GM21423 (cell line): ENCODE data around the gene GPI.

Experiments
- ATAC-seq: cut with Tn5 transposase; IDR thresholded peaks from one replicate; pipeline ENCODE4 v1.9.1; 2021; ENCODE audit warnings: mild to moderate bottlenecking, moderate library complexity; ENCODE audit not compliant: unreplicated experiment

The GPI gene

DNA sequence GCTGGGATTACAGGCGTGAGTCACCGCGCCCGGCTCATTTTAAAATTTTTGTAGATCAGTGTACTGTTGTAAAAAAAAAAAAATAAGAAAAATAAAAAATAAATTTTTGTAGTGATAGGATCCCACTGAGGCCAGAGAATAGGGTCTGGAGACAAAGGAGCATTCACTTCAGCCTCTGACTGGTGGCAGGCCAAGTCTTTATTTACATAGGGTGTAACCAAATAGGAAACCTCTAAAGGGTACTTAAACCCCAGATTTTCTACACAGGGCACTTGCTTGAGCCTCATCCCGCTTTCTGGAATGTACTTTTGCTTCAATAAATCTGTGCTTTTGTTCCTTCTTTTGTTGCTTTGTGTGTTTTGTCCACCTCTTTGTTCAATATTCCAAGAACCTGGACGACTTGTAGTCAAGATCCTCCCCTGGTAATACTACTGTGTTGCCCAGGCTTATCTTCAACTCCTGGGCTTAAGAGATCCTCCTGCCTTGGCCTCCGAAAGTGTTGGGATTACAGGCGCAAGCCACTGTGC, 37.1 kb downstream of the GPI start:
- no peak for ATAC-seq

DNA sequence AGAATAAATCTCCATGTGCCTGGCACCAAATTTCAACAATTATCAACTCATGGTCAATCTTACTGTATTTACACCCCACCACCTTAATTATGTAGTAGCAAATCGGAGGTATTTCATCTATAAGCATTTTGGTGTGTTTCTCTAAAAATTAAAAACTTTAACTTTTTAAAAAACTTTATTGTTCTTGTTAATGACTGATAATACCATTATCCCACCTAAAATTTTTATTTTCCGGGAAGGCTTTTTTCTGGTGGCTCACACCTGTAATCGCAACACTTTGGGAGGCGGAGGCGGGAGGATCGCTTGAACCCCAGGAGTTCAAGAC, 38.8 kb downstream of the GPI start:
- ATAC-seq, result peak; percentile 6

DNA sequence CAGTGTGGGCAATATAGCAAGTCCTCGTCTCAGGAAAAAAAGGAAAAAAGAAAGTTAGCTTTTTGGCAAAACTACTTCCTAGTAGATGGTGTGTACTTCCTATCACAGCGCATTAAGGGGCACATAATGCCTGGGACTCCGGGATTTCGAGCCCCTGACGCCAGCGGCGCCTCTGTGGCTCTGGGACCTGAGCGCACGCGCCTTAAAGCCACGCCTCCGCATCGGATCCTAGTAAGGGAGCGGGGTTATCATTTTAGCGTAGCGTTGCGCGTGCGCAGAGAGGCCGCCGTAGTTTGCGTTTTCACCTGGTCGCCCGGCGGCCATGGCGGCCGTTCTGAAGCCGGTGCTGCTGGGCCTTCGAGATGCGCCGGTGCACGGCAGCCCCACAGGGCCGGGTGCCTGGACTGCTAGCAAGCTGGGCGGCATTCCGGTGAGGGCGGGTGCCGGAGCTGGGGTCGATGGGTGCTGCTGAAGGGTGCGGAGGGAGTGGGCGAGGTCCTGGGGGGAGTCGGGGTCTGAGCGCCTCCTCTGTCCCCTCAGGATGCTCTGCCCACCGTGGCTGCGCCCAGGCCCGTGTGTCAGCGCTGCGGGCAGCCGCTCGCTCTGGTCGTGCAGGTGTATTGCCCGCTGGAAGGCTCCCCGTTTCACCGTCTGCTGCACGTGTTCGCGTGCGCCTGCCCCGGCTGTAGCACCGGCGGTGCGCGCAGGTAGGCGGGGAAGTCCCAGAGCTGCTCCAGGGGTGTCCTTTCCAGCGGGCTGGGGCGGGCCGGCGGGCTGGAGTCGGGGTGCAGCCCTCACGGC, 39.3 kb downstream of the GPI start, which contains the start of gene PDCD2L:
Gene PDCD2L, plus strand, starts transcription at position 291 of the 801 bp plus-strand sequence. Its CDS starts 32 bp downstream, at position 323.
- ATAC-seq, result peak; percentile 86

DNA sequence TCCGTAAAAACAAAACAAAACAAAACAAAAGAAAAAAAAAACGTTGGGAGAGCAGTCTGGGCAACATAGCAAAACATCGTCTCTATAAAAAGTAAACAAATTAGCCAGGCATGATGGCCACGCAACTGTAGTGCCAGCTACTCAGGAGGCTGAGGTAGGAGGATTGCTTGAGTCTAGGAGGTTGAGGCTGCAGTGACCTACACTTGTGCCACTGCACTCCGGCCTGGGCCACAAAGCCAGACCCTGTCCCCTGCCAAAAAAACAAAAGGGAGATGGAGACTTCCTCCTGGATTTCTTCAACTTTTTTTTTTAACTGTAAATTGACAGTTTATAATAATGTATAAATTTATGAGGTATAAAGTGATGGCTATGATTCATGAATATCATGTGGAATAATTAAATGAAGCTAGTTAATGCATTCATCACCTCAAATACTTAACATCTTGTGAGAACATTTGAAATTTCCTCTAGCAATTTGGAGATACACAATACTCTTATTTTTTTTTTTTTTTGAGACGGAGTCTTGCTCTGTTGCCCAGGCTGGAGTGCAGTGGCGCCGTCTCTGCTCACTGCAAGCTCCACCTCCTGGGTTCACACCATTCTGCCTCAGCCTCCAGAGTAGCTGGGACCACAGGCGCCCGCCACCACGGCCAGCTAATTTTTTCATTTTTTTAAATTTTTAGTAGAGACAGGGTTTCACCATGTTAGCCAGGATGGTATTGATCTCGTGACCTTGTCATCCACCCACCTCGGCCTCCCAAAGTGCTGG, 41.1 kb downstream of the GPI start:
- ATAC-seq, result no peak

DNA sequence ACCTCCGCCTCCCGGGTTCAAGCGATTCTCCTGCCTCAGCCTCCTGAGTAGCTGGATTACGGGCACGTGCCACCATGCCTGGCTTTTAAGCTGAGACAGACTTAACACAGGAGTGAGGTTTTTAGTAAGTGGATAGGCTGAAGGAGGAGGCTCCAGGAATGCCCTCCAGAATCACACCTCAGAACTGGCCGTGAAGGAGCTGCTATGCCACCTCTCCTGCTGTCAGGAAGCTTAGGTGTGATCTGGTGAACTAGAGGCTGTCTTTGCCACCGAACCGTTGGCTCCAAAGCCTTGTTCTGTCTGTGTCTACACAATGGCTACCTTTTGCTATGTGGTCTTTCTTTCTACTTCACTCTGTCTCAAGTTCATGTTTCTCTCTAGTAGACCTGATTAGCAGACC, 43.4 kb downstream of the GPI start:
- ATAC-seq, result no peak

DNA sequence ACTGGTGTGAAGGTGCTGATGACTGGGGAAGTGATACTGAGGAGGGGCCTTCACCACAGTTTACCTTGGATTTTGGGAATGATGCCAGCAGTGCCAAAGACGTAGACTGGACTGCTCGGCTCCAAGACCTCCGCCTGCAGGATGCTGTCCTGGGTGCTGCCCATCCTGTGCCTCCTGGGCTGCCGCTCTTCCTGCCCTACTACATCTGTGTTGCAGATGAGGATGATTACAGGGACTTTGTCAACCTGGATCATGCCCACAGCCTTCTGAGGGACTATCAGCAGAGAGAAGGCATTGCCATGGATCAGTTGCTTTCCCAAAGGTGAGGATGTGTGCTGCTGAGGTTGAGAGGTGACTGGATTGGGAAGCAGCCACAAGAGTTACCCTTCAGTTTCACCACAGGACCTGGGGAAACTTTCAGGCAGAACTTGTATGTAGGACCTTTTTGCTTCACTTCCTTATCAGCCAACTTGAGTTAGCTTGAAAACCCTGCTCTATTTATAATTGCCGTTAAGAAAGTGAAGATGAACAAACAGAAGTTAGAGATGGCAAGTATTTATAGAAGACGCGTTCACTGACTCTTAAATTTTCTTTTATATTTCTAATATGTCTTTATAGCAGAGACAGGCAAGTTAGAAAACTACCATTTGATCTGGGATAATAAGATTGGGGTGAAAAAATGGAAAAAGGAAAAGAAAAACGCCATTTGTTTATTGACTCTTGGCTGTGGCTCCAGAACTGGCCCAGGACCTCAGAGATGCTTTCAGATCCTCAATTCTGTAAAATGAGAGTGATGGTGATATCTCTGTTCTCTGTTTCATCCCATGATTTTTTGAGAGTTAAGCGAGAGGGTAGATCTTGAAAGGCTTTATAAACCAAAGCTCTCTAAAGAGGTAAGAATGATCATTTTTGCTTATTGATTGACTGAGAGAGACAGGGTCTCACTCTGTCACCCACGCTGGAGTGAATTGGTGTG, 44.5 kb downstream of the GPI start:
- no peak for ATAC-seq

DNA sequence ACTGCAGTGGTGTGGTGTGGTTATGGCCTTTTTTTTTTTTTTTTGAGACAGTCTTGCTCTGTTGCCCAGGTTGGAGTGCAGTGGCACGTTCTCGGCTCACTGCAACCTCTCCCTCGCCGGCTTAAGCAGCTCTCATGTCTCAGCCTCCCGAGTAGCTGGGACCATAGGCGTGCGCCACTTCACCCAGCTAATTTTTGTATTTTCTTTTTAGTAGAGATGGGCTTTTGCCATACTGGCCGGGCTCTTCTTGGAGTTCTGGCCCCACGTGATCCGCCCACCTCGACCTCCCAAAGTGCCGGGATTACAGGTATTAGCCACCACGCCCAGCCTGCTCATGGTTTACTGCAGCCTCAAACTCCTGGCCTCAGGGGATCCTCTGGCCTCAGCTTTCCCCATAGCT, 46.2 kb downstream of the GPI start:
- ATAC-seq, result no peak

DNA sequence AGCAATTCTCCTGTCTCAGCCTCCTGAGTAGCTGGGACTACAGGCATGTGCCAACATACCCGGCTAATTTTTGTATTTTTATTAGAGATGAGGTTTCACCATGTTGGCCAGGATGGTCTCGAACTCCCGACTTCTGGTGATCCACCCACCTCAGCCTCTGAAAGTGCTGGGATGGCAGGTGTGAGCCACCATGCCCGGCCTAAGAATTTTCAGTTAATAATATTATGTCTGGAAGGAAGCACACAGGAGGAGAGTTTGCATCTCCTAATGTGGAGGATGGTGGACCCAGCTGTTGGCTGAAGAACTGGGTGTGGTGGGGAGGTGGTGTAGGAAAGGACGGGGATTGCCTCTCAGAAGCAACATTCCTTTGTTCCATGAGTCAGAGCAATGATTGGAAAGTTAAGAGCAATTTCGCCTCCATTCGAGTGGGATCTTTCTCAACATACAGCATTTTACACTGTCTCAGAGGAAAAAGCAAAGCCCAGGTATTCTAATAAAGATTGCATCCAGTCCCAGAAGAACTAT, 51.1 kb downstream of the GPI start:
- ATAC-seq, result no peak

DNA sequence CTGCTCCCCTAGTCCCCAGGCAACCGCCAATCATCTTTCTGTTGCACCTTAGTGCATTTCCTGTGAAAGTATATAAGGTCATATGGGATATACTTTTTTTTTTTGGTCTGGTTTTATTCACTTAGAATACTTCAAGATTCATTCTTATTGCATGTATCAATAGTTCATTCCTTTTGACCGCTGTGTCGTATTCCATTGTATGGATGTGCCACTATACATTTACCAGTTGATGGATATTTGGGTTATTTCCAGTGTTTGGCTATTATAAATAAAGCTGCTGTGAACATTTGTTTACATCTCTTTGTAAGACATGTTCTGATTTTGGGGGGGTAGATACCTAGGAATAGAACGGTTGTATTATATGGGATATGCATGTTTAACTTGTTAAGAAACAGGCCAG, 53.3 kb downstream of the GPI start:
- no peak for ATAC-seq

DNA sequence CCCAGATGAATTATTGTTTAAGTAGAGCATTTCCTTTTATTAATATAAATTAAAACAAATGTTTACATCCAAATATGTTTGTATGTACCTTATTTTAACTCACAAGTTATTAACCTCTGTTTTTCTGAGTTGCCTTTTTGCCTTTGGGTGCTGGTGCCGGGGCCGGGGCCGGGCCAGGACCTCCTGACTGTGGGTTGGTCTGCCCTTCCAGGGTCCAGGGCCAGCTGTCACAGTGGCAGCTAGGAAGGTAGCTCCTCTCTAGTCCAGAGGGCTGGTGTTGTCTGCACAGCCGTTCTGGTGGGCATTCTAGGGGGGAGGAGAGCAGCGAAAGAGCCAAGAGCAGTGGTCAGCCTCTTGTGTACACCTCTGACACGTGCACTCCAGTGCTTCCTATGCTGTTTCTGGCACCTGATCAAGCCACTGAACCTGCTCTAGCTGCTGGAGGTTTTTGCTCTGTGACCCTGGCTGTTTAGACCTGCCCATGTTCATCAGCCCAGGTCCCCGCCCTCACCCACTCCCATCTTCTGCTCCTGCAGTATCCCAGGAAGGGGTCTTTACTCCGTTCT, 61.2 kb downstream of the GPI start:
- no peak for ATAC-seq

DNA sequence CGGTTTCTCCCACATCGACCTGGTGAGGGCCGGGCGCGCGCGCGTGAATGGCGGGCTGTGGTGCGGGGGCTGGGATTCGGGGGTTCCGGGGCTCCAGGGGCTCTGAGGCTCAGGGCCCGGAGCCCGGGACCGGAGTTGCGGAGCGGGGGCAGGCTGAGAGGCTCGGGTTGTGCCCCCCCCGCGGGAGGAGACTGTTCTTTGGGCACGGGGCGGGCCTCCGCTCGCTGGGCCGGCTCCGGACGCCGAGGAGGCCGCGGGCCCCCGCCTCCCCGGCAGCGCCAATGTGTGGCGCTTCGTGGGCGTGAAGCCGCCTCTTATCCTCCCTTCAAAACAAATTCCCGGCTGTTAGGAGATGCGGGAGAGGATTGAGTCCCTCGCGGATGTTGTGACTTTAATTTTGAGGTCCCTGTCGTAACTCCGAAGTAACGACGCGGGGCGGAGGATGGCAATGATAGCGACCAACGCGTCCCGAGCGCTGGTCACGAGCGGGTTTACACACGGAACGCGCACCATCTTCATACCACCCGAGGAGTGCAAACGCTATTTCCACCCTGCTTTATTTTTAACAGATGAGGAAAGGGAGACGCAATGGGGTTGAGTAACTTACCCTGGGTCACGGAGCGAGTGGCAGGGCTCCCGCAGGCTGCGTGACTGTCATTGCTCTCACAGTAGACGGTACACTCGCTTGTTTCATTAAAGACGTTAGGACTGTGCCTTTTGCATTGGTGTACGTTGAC, 63.7 kb downstream of the GPI start:
- peak; percentile 37 for ATAC-seq

DNA sequence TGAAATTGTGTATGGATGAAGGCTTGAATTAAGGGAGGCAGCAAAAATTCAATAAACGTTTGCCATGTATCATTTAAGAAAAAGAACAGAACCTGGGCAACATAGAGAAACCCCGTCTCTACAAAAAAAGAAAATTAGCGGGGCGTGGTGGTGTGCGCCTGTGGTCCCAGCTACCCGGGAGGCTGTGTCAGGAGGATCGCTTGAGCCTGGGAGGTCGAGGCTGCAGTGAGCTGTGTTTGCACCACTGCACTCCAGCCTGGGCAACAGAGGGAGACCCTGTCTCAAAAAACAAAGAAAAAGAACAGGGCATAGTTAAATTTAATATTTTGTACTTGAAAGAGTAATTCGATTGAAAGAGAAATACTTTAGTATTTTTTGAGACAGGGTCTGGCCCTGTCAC, 64.6 kb downstream of the GPI start:
- ATAC-seq, result no peak

DNA sequence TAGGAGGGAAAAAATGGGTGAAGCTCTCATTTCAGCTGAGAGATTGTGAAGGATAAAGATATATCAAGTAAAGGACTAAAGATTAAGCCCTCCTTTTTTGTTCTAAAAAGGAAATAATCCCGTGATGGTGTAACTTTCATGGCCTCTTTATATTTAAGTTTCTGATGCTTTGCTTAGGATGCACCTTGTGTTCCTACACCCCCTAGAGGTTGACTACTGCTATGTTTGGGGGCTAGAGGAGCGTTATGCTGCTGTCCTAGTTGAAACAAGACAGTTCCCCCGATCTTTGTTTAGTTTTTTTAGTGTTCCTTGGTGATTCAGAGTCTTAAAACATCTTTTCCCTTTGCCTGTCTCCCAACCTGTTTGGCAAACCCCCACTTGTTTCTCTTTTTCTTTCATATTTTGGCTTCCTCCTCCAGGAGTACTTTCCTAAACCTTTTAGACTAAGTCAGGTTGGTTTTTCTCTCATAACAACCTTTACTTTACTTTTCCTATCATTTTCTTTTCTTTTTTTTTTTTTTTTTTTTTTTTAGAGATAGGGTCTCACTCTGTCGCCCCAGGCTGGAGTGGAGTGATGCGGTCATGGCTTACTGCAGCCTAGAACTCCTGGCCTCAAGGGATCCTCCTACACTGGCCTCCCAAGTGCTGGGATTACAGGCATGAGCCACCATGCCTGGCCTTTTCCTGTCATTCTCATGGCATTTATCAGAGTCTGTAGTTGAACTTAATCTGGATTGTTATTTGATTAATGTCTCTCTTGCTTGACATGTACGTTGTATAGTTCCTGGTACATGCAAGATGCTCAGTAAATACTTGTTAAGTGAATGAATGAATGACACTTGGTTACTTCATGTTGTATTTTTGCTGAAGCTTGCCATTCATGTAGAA, 66.0 kb downstream of the GPI start:
- ATAC-seq, result no peak

DNA sequence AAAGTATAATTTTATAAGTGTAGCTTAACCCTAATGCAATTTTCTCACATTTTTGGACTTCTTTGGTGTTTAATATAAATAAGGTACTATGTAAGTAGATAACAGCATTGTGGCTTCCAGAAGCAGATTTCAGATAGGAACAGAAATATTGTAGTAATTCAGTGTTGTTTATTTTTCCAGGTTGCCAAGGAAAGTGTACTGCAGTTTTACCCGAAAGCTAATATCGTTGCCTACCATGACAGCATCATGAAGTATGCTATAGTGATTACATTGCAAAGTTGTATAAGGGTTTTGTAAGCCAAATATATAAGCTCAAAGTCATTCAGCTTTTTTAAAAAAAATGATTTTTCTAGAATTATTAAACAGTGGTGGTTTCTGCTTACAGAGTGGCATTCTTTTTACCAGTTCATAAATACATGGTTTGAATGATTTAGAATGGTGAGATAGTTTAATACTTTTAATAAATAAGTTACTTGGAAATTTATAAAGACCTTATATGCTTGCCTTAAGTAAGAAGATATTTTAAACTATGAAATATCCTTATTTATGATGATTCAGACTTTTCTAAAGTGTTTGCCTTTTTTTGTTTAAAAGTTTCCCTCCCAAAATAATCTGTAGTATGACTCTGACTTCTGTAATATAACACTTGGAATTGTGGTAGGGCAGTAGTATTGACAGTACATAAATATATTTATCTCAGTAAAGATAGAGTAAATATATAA, 66.8 kb downstream of the GPI start:
- no peak for ATAC-seq

DNA sequence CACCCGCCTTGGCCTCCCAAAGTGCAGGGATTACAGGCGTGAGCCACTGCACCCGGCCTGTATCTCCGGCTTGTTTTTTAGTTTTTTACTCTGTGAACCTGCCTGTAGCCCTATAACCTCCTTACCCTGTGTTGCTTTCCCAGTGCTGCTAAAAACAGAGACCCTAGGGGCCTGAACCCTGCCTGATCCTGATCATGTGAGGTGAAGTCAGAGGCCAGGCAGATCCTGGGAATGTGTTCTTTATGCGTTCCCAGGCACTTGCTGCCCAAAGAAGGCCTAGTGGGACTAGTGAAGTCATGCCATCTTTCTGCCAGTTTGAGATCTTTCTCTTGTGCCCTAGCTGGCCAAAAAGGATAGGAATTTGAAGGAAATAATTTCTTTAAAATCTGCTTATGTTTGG, 67.8 kb downstream of the GPI start:
- no peak for ATAC-seq

DNA sequence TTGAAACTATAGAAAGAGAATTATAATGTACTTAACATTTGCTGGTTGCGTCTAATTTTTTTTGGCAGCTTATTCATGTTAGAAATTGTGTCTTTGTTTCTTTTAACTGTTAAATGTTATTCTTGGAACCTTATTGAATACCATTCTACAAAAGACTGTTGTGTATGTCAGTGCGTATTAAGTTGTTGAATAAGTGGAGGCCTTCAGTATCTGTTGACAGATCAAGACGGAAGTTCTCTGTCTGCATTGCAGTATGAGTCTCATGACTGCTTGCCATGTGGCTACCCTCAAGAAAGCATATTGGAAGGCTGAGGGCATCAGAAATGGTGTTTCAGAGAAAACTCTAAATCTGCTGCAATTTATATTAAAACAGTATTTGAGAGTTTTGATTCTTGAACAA, 71.7 kb downstream of the GPI start:
- no peak for ATAC-seq

DNA sequence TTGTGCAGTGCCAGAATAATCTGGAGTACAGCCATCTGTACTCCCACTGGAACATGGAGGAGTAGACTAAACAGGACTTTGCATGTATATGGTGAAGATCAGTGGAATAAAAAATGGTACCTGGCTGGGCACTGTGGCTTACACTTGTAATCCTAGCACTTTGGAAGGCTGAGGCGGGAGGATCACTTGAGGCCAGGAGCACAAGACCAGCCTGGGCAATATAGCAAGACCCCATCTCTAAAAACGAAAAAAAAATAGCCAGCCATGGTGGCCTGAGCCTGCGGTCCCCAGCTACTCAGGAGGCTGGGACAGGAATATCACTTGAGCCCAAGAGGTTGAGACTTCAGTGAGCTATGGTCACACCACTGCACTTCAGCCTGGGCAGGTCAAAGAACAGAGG, 83.2 kb downstream of the GPI start:
- ATAC-seq, result no peak
